Measurements from ENCODE around the gene GGACT. TPM values are rescaled to one million over a fixed set of nuclear protein-coding genes. Genes with fewer than 3 reads are reported as not detected.

The GGACT gene
- total and polyA plus RNA-seq, 5 donors from 2014 or later = 8.3 to 15.1 (median 9.3) TPM

DNA sequence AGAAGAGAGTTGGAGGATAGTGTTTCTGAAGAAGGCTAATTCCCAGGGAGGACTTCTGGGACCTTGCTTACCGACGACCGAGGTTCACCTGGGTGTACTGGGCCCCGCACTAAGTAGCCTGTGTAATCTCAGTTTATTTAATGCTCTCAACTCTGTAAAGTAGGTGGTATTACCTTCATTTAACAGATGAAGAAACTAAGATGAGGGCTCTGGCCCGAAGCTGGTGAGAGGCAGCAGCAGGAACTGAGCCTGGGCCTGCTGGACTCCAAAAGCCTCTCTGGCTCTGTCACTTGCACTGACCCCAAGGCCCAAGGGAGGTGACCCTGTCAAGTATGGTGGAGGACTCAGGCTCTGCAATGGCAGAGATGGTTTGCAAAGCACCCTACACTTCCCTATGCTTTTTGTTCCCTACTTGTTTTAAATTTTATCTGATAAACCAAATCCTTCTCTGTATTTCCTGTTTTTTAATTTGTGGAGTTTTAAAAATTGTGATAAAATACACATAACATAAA lies 50.6 kb downstream of the GGACT start:
- H3K27me3 ChIP-seq (ENCODE audit: control insufficient read depth, insufficient read depth, low read length) = no peaks in the 10 kb centered on the region
- H3K4me3 ChIP-seq (ENCODE audit: low read depth, low read length) = no peak overlapping the region
- Mint-ChIP-seq H3K9me3 (peaks cover 0 to 3% (median 0%) of the 10 kb centered on the region in 7 donors), H3K27ac (peak overlapping the region in 2 of 3 donors; percentile 3 to 67), H3K36me3 (peaks cover 19% of the 10 kb centered on the region), H3K4me3 (peak overlapping the region in 2 of 4 donors; percentile 37 to 38), H3K27me3 (no peaks in the 10 kb centered on the region), H3K4me1 (peaks cover 3 to 40% (median 19%) of the 10 kb centered on the region in 4 donors)
- H3K27ac ChIP-seq (ENCODE audit: insufficient read depth, low read length, poor library complexity, severe bottlenecking) = no peak overlapping the region
- no peaks in the 10 kb centered on the region for H3K9me3 ChIP-seq (ENCODE audit: control insufficient read depth in 2 of 2, low read length in 2 of 2)
- H3K4me1 ChIP-seq (ENCODE audit: control insufficient read depth, insufficient read depth, low read length, poor library complexity, severe bottlenecking) = peaks cover 9% of the 10 kb centered on the region
- no peaks in the 10 kb centered on the region for H3K36me3 ChIP-seq (ENCODE audit: control insufficient read depth, insufficient read depth, low read length)
- DNase-seq = no peak
- ATAC-seq (ENCODE audit: low read depth in 2 of 2) = no peak

DNA sequence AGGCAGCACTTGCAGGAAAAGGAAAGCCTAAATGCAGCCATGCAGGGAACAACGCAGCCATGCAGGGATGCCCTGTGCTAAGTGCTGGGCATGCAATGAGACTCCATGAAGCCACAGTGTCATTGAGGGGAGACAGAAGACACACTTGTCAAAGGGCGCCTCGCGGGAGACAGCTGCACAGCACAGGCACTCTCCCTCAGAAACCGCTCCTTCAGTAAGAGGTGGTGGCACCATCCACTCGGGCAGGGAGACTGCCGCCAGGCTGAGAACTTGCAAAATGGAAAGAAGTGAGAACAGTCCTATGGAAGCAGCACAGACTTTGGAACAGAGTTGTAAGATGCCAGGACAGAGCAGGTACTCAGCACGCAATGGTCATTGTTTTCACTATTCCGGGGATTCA lies 51.1 kb downstream of the GGACT start:
- Histone ChIP-seq H3K9me3 (ENCODE audit: control insufficient read depth in 2 of 2, low read length in 2 of 2) (no peaks in the 10 kb centered on the region), H3K27ac (ENCODE audit: insufficient read depth, low read length, poor library complexity, severe bottlenecking) (no peak overlapping the region), H3K4me3 (ENCODE audit: low read depth, low read length) (no peak overlapping the region), H3K36me3 (ENCODE audit: control insufficient read depth, insufficient read depth, low read length) (no peaks in the 10 kb centered on the region), H3K4me1 (ENCODE audit: control insufficient read depth, insufficient read depth, low read length, poor library complexity, severe bottlenecking) (peaks cover 9% of the 10 kb centered on the region), H3K27me3 (ENCODE audit: control insufficient read depth, insufficient read depth, low read length) (no peaks in the 10 kb centered on the region)
- Mint-ChIP-seq H3K27me3 (no peaks in the 10 kb centered on the region), H3K9me3 (peaks cover 0 to 3% (median 0%) of the 10 kb centered on the region in 7 donors), H3K4me1 (peaks cover 0 to 35% (median 14%) of the 10 kb centered on the region in 4 donors), H3K27ac (peak overlapping the region in 2 of 3 donors; percentile 3 to 67), H3K36me3 (peaks cover 19% of the 10 kb centered on the region), H3K4me3 (peak overlapping the region in 1 of 4 donors; percentile 61)
- no peak for DNase-seq
- ATAC-seq (ENCODE audit: low read depth in 2 of 2) = no peak

DNA sequence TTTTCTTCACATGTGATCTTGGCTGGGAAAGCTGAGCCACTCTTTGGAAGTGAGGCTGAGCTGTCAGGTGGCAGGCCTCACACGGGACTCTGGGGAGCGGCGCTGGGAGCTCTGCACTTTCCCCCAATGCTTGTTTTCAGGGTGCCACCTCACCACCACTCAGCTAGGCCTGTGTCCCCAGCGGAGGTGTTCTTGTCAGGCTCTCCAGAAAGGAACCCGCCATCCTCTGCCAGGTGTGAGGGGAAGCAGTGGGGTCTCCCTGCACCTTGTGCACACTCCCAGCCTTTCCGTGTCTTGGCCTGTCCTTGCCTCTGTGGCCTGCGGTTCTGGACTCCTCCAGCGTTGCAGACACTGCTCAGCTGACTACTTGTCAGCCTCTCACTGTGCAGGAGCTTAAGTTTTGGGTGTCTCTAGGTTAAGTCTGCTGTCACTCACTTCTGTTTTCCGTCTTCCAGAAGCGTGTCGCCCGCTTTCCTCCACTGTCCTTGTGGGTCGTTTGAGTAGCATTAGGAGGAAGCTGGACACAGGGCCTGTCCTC lies 51.9 kb downstream of the GGACT start:
- no peak for DNase-seq
- Histone ChIP-seq H3K4me3 (ENCODE audit: low read depth, low read length) (no peak overlapping the region), H3K9me3 (ENCODE audit: control insufficient read depth in 2 of 2, low read length in 2 of 2) (no peaks in the 10 kb centered on the region), H3K27ac (ENCODE audit: insufficient read depth, low read length, poor library complexity, severe bottlenecking) (no peak overlapping the region), H3K27me3 (ENCODE audit: control insufficient read depth, insufficient read depth, low read length) (no peaks in the 10 kb centered on the region), H3K4me1 (ENCODE audit: control insufficient read depth, insufficient read depth, low read length, poor library complexity, severe bottlenecking) (peaks cover 9% of the 10 kb centered on the region), H3K36me3 (ENCODE audit: control insufficient read depth, insufficient read depth, low read length) (no peaks in the 10 kb centered on the region)
- H3K27me3 Mint-ChIP-seq = no peaks in the 10 kb centered on the region
- H3K4me1 Mint-ChIP-seq = peaks cover 0 to 31% (median 12%) of the 10 kb centered on the region in 4 donors
- peaks cover 20% of the 10 kb centered on the region for H3K36me3 Mint-ChIP-seq
- H3K4me3 Mint-ChIP-seq = no peak overlapping the region
- peaks cover 0 to 3% (median 0%) of the 10 kb centered on the region in 7 donors for H3K9me3 Mint-ChIP-seq
- ATAC-seq (ENCODE audit: low read depth in 2 of 2) = no peak
- H3K27ac Mint-ChIP-seq = peak overlapping the region in 2 of 3 donors; percentile 3 to 56

DNA sequence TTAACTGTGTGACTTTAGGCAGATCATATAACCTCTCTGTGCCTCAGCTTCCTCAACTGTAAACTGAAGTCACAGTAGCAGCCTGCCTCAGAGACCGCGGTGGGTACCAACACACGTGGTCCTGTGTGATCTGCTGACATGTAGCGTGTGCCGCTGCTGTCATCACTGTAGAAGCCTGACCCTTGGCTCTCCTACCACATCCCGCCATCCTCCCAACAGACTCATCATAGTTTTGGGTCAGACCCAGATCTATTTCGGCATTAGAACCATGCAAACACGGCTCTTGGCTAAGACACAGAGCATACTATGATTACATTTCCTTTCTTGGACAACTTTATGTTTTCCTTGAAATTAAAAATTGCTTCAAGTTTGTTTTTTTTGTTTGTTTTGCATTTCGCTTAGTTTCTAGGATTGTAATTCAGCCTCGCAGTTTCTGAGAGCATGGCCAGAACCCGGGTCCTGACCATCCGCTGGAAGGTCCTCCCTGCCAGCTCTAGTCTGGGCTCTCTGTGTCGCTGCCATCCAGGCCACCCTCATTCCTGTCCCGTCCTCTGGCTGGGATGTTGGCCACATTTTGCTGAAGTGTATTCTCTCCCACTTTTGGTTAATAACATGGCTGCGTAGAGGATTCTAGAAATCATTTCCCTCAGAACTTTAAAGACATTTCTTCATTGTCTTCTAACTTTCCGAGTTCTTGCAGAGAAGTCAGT lies 53.0 kb downstream of the GGACT start:
- no peak for DNase-seq

DNA sequence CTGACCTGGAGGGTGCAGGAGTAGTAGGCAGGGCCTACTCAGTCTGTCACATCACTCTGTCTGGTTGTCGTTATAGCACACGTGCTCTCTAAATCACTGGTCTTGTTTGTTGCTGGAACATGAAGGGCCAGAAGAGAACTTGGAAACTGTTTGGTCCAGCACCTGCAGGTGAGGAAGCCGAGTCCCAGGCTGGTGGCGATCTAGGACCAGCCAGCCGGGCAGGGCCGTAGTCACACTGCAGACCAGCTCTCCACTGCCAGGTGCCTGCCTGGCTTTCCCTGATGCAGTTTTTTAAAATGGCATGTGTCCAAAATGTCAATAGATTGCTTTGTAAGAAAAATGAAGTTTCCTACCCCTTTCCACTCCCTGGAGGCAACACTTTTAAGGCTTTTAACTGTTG lies 53.7 kb downstream of the GGACT start:
- H3K9me3 ChIP-seq (ENCODE audit: control insufficient read depth in 2 of 2, low read length in 2 of 2) = no peaks in the 10 kb centered on the region
- ATAC-seq (ENCODE audit: low read depth in 2 of 2) (no peak), DNase-seq (no peak)
- no peaks in the 10 kb centered on the region for H3K27me3 Mint-ChIP-seq
- H3K27ac Mint-ChIP-seq = no peak overlapping the region
- H3K36me3 ChIP-seq (ENCODE audit: control insufficient read depth, insufficient read depth, low read length) = no peaks in the 10 kb centered on the region
- H3K27me3 ChIP-seq (ENCODE audit: control insufficient read depth, insufficient read depth, low read length) = no peaks in the 10 kb centered on the region
- H3K4me1 Mint-ChIP-seq = peaks cover 0 to 29% (median 12%) of the 10 kb centered on the region in 4 donors
- no peak overlapping the region for H3K4me3 Mint-ChIP-seq
- peaks cover 9% of the 10 kb centered on the region for H3K4me1 ChIP-seq (ENCODE audit: control insufficient read depth, insufficient read depth, low read length, poor library complexity, severe bottlenecking)
- H3K27ac ChIP-seq (ENCODE audit: insufficient read depth, low read length, poor library complexity, severe bottlenecking) = no peak overlapping the region
- peaks cover 0 to 3% (median 0%) of the 10 kb centered on the region in 7 donors for H3K9me3 Mint-ChIP-seq
- H3K4me3 ChIP-seq (ENCODE audit: low read depth, low read length) = no peak overlapping the region
- peaks cover 14% of the 10 kb centered on the region for H3K36me3 Mint-ChIP-seq

More for the DNA sequence above, 53.0 kb downstream of the GGACT start:
- H3K36me3 ChIP-seq (ENCODE audit: control insufficient read depth, insufficient read depth, low read length) = no peaks in the 10 kb centered on the region
- Mint-ChIP-seq H3K4me3 (no peak overlapping the region), H3K36me3 (peaks cover 21% of the 10 kb centered on the region), H3K9me3 (peaks cover 0 to 3% (median 0%) of the 10 kb centered on the region in 7 donors), H3K27ac (no peak overlapping the region), H3K27me3 (no peaks in the 10 kb centered on the region), H3K4me1 (peaks cover 0 to 31% (median 12%) of the 10 kb centered on the region in 4 donors)
- H3K27me3 ChIP-seq (ENCODE audit: control insufficient read depth, insufficient read depth, low read length) = no peaks in the 10 kb centered on the region
- no peak for ATAC-seq (ENCODE audit: low read depth in 2 of 2)
- H3K4me3 ChIP-seq (ENCODE audit: low read depth, low read length) = no peak overlapping the region
- H3K27ac ChIP-seq (ENCODE audit: insufficient read depth, low read length, poor library complexity, severe bottlenecking) = no peak overlapping the region
- peaks cover 9% of the 10 kb centered on the region for H3K4me1 ChIP-seq (ENCODE audit: control insufficient read depth, insufficient read depth, low read length, poor library complexity, severe bottlenecking)
- H3K9me3 ChIP-seq (ENCODE audit: control insufficient read depth in 2 of 2, low read length in 2 of 2) = no peaks in the 10 kb centered on the region

DNA sequence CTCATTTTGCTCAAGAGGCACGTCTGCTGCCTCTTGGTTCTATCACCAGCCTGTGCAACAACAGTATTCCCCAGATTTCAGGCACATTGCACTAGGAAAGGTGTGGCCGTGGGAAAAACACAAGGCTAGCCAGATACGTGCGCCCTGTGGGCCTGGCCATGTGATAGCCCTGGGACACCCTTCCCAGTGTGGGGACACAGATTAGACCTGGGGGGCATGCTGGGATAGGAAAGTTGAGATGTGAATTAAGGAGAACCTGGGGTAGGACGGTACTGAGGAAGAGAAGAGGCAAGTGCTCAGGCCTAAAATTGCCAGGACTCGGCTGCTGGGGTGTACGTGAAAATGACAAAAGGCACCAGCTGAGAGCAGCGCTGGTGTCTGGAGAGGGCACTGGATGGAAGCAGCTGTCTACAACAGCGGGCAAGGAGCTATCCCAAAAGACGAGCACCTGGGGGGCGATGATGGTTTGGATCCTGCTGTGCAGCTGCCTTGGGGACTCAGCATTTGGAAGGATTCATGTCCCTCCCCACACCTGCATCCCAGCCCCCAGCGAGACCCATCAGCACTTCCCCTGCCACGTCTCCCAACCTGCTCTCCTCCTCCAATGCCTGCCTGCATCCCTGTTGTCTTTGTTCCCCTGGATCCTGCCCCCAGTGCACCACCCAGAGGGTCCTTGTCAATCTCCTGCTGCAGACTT lies 54.3 kb downstream of the GGACT start:
- Mint-ChIP-seq H3K27ac (peak overlapping the region in 1 of 3 donors; percentile 73), H3K36me3 (peaks cover 14% of the 10 kb centered on the region)

DNA sequence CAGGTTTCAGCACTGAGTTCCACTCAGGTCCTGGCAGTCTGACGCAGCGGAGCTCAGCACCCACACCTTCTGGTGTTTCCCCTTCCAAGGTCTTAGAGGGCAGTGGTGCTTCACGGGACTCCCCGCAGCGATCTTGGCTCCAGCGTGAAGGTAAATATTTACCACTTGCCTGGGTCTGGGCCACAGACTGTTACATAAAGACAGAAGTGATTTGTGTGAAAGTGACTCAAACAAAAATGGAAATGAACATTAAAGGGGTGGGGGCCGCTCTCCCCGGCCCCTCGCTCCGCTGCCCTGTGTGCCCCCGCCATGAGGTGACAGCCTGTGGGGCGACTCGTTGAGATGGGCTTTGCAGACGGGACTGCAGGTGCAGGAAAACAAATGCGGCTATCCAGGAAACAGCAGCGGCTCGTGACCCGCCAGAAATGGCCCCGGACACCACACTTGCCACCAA lies 55.0 kb downstream of the GGACT start:
- H3K4me3 ChIP-seq (ENCODE audit: low read depth, low read length) = no peak overlapping the region
- DNase-seq (no peak), ATAC-seq (ENCODE audit: low read depth in 2 of 2) (no peak)
- H3K27me3 ChIP-seq (ENCODE audit: control insufficient read depth, insufficient read depth, low read length) = no peaks in the 10 kb centered on the region
- no peaks in the 10 kb centered on the region for H3K9me3 ChIP-seq (ENCODE audit: control insufficient read depth in 2 of 2, low read length in 2 of 2)
- Mint-ChIP-seq H3K27me3 (no peaks in the 10 kb centered on the region), H3K36me3 (peaks cover 21% of the 10 kb centered on the region), H3K27ac (no peak overlapping the region), H3K4me3 (no peak overlapping the region), H3K9me3 (peaks cover 0 to 3% (median 0%) of the 10 kb centered on the region in 7 donors), H3K4me1 (peaks cover 0 to 20% (median 3%) of the 10 kb centered on the region in 4 donors)
- H3K36me3 ChIP-seq (ENCODE audit: control insufficient read depth, insufficient read depth, low read length) = no peaks in the 10 kb centered on the region
- no peak overlapping the region for H3K27ac ChIP-seq (ENCODE audit: insufficient read depth, low read length, poor library complexity, severe bottlenecking)
- peaks cover 7% of the 10 kb centered on the region for H3K4me1 ChIP-seq (ENCODE audit: control insufficient read depth, insufficient read depth, low read length, poor library complexity, severe bottlenecking)

More for the DNA sequence above, 54.3 kb downstream of the GGACT start:
- Histone ChIP-seq H3K27ac (ENCODE audit: insufficient read depth, low read length, poor library complexity, severe bottlenecking) (no peak overlapping the region), H3K4me1 (ENCODE audit: control insufficient read depth, insufficient read depth, low read length, poor library complexity, severe bottlenecking) (peaks cover 9% of the 10 kb centered on the region), H3K27me3 (ENCODE audit: control insufficient read depth, insufficient read depth, low read length) (no peaks in the 10 kb centered on the region), H3K9me3 (ENCODE audit: control insufficient read depth in 2 of 2, low read length in 2 of 2) (no peaks in the 10 kb centered on the region), H3K4me3 (ENCODE audit: low read depth, low read length) (no peak overlapping the region), H3K36me3 (ENCODE audit: control insufficient read depth, insufficient read depth, low read length) (no peaks in the 10 kb centered on the region)
- peaks cover 0 to 3% (median 0%) of the 10 kb centered on the region in 7 donors for H3K9me3 Mint-ChIP-seq
- peaks cover 0 to 27% (median 10%) of the 10 kb centered on the region in 4 donors for H3K4me1 Mint-ChIP-seq
- no peak overlapping the region for H3K4me3 Mint-ChIP-seq
- DNase-seq = no peak
- no peaks in the 10 kb centered on the region for H3K27me3 Mint-ChIP-seq
- ATAC-seq (ENCODE audit: low read depth in 2 of 2) = no peak

All from CD4-positive, CD25-positive, alpha-beta regulatory T cell (primary cell).